GM18519 (cell line): ENCODE results near the gene CDC42EP2.
A peak's percentile ranks its signal among the peaks of the same experiment; 100 is the strongest.
"Not testable (repeated sequence)": the region's sequence is repeated elsewhere in the genome, so short reads cannot be mapped to it uniquely, and the experiment has no call there.

Source experiments
- ATAC-seq: cut with Tn5 transposase; IDR thresholded peaks from one replicate; pipeline ENCODE4 v1.9.1; 2021; ENCODE audit warnings: mild to moderate bottlenecking, moderate library complexity; ENCODE audit not compliant: unreplicated experiment, low FRiP score

CDC42EP2 gene

DNA sequence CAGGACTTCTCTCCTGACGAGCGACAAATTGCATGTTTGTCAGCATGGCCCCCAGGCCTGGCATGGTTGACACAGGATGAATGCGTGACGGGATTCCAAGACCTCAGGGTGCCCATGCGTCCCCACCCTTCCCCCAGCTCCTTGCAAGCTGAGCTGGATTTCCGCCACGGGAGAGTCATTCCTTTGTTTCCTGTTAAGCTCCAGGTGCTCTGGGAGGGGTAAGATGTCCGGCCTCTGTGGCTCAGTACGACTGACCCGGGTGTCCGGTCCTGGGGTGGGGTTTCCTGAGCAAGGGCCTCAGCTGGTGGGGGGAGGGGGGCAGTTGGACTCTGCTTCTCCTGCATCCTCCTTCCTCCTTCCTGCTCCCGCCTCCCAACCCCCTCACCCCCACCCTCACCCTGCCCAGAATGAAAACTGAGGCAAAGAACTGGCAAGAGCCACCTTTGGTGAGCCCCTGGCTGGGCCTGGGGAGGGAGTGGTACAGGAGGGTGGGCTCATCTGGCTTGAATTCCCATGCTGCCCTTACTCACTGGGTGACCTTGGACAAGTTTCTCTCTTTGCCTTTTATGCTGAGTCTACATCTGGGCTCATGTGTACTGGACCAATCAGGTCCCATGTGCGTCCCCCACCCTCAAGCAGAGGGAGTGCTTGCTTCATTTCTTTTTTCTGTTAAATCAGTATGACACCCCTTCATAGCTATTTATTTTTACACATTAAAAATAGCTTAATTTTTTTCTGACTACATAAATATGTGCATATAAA is 2.5 kb downstream of the CDC42EP2 start:
- ATAC-seq, result no peak

DNA sequence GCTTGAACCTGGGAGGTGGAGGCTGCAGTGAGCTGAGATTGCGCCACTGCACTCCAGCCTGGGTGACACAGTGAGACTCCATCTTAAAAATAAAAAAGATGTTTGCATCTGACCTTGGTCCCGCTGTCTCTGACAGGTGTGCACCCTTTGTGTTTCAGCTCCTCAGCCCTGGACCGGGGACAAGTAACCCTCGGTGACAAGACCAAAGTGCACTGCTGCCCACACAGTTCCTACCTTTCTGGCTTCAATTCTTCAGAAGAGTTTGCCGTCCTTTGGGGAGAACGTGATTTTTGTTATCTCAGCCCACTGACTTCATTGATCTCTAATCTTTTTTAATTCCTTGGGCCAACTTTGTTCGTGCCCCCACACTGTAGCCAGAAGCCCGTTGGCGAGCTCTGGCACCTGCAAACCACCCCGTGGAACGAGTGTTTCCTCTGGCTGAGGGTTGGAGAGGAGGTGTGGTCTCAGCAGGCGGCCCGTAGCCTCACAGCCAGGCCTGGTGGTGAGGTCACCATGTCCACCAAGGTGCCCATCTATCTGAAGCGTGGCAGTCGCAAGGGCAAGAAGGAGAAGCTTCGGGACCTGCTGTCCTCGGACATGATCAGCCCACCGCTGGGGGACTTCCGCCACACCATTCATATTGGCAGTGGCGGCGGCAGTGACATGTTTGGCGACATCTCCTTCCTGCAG is 5.9 kb downstream of the CDC42EP2 start:
- ATAC-seq, result no peak

DNA sequence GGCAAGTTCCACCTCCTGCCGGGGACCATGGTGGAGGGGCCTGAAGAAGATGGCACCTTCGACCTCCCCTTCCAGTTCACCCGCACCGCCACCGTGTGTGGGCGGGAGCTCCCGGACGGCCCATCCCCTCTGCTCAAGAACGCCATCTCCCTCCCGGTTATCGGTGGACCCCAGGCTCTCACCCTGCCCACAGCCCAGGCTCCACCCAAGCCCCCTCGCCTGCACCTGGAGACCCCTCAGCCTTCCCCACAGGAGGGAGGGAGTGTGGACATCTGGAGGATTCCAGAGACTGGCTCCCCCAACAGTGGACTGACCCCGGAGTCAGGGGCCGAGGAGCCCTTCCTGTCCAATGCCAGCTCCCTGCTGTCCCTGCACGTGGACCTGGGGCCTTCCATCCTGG is 6.4 kb downstream of the CDC42EP2 start:
- ATAC-seq, result no peak

DNA sequence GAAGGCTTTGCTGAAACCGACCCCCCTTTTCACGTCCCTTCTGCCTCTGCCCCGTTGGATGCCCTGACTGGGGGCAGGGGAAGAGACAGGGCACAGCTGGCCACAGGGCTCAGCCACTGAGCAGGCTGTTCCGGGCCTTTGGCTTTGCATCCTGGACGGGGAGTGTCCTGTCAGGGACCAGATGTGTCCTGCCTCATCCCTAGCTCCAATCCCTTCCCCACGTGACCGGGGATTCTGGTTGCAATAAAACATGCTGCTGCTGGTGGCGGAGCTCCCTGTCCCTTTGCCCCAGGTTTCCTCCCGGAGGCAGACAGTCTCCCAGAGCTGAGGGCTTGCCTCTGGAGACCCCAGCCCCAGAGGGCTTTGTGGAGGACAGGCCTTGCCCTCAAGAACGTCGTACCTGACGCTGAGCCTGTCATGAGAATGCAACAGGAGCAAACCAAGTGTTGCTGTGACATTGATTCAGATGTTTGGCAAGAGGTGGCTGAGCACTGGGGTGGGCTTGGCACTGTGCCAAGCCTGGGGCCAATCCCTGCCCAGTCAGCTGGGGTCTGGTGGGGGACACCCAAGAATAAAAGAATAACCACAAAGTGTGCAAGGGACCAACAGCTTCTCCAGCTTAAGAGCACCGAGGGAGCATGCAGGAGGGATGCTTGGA is 7.3 kb downstream of the CDC42EP2 start:
- ATAC-seq, result no peak

DNA sequence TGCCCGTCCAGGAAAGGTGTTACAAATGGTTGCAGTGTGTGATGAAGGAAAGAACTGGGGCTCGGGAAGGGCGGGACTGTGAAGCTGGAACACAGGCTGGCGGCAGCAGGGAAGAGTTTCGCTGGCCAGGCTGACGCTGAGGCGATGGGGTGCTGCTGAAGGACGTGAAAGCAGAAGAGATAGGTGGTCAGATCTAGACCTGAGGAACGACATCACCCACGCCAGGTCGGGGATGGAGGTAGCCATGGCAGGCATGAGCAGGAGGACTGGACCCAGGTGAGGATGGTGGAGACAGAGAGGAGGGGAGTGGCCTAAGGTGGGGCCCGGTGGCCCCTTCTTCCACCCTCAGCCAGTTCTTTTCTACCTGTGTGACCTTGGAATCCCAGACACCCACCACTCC is 9.1 kb downstream of the CDC42EP2 start:
- no peak for ATAC-seq

DNA sequence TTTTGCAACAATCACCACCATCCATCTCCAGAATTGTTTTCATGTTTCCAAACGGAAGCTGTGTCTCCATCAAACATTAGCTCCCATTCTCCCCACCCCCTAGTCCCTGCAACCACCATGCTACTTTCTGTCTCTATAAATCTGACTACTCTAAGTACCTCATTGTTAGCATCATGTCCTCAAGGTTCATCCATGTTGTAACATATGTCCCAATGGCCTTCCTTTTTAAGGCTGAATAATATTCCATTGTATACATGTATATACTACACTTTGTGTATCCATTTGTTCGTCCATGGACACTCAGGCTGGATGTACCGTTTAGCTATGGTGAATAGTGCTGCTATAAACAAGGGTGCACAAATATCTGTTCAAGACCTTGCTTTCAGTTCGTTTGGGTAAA is 10.8 kb downstream of the CDC42EP2 start:
- no peak for ATAC-seq

DNA sequence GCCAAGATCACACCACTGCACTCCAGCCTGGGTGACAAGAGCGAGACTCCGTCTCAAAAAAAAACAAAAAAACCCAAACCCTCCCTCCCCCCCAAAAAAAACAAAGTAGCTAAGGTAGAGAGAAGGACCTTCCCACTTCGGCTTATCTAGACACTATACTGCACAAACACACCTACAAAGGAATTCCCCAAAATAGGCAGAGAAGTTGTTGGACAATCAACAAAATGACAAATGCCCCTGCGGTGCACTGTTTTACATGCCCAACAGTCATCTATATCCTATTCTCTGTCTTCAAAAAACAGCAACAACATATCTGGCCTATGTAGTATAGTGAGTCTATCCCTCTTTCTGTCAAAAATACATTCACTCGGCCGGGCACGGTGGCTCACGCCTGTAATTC is 12.4 kb downstream of the CDC42EP2 start:
- no peak for ATAC-seq

DNA sequence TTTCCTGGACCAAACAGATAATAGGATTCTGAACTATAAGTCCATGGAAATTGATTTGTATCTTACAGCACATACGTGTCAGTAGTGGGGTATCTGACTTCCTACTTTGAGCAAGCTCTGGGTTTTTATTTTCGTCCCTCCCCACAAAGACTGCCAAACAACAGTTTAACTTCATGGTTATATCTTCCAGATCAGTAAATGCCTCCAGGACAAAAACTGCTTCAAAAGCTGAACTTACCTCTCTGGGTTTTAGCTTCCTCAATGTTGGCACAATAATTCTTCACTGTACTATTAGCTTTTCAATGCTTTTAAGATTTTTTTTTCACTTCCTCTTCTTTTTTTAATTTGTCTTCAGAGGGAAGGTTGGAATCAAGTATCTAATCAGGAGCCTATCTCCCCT is 14.8 kb downstream of the CDC42EP2 start:
- no peak for ATAC-seq

DNA sequence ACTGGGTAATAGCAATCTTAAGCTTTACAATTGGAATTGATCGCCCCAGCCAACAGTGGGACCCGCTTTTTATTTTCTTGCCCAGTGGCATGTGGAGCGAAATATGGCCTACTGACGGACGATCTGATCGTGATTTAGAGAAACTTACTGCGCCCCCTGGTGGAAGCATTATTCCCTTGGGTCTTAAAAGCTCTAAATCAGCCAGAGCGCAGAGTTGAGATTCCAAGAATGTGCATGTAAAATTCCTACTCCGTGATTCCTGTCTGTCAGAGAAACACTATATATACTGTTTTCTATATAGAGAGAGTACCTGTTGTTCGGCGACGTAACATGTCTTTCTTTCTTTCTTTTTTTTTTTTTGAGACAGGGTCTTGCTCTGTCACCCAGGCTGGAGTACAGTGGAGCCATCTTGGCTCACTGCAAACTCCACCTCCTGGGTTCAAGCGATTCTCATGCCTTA is 15.3 kb downstream of the CDC42EP2 start:
- ATAC-seq, result no peak

DNA sequence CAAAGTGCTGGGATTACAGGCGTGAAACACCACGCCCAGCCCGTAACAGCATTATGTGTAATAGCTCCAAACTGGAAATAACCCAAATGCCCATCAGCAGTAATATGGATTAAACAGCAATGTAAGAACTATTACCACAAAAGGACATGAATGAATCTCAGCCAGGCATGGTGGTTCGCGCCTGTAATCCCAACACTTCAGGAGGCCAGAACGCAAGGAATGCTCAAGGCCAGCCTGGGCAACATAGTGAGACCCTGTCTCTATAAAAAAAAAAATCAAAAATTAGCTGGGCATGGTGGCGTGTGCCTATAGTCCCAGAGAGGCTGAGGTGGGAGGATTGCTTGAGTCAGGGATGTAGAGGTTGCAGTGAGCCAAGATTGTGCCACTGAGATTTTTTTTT is 15.9 kb downstream of the CDC42EP2 start:
- ATAC-seq, result no peak

DNA sequence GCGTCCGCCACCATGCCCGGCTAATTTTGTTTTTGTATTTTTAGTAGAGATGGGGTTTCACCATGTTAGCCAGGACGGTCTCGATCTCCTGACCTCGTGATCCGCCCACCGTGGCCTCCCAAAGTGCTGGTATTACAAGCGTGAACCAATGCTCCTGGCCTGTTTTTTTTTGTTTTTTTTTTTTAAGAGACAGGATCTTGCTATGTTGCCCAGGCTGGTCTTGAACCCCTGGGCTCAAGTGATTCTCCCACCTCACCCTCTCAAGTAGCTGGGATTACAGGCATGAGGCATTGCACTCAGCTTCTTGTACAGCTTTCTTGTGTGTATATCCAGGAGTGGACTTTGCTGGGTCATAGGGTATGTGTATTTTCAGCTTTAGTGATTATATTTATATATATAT is 17.9 kb downstream of the CDC42EP2 start:
- ATAC-seq, result not testable (repeated sequence)

DNA sequence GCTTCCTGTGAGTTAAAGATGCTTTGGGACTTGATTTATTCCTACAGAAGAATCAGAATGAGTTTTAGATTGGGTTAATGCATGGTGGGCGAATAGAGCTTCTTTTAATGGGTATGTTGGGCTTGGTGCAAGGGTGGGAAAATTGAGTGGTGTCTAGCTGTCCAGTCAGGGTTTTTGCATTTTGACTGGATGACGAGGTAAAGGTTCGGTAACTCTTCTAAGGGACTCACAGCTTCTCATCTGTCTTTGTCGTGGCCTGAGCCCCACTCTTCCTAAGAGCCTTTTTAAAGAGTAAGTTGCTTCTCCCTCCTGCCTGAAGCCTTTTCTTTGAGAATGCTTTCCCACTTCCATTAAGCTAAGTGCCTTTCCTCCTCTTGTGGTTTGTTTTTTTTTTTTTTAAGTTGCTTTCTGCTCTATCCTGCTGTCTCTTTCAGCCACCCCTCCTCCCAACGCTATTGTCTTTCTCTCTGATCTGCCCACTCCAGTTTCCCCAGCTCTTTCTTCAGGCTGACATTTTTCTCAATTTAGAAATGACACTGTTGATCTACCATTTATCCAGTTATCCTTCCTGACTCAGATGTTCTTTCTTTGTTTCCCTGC is 20.1 kb downstream of the CDC42EP2 start:
- ATAC-seq, result no peak

DNA sequence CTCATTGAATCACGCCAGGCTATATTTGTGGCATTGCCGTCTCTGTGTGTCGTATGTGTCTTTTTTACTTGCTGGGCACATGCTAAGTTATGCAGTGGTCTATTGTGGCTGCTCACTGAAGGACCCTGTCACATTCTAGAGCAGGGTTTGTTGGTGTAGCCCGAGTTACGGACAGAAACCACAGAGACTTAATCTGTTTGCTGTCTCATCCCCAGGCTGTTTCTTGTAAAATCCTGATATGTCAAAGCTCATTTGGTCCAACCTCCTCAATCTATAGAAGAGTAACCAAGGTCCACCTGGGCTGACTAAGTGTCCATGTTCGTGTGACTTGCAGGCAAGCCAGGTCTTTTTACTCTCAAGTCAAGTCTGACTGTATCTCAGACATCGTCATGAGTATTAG is 24.0 kb downstream of the CDC42EP2 start:
- ATAC-seq, result no peak

DNA sequence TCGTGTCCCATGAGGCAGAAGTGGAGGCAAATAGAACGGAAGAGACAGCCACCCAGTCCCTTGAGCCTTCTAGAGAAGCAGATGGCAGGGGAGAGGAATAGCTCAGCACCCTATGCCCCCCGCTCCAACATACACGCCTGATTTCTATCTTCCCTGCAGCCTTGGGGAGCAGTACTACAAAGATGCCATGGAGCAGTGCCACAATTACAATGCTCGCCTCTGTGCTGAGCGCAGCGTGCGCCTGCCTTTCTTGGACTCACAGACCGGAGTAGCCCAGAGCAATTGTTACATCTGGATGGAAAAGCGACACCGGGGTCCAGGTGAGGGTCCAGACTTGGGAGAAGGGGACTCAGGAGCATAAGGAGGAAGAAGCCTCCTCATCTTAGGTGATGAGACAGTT is 25.6 kb downstream of the CDC42EP2 start:
- ATAC-seq, result no peak

DNA sequence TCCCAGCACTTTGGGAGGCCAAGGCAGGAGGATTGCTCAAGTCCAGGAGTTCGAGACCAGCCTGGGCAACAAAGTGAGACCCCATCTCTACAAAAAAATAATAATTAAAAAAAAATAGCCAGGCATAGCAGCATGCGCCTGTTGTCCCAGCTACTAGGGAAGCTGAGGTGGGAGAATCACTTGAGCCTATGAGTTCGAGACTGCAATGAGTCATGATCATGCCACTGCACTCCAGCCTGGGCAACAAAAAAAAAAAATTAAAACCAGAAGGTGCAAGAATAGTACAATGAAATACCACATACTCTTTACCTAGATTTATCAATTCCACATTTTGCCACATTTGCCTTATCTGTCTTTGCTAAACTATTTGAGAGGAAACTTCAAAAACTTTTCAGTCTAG is 27.2 kb downstream of the CDC42EP2 start:
- ATAC-seq, result no peak

DNA sequence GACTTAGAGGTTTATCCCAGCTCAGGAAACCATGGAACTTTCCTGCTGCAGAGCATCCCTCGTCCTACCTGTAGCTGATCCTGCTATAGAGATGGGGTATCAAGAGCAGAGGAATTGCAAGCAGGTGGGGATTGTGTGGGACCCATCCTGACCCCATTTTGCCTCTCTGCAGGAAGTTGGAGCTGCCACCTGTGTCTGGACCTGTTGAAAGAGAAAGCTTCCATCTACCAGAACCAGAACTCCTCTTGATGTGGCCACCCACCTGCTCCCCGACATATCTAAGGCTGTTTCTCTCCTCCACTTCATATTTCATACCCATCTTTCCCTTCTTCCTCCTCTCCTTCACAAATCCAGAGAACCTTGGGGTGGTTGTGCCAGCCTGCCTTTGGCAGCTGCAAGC is 36.8 kb downstream of the CDC42EP2 start:
- ATAC-seq, result no peak

DNA sequence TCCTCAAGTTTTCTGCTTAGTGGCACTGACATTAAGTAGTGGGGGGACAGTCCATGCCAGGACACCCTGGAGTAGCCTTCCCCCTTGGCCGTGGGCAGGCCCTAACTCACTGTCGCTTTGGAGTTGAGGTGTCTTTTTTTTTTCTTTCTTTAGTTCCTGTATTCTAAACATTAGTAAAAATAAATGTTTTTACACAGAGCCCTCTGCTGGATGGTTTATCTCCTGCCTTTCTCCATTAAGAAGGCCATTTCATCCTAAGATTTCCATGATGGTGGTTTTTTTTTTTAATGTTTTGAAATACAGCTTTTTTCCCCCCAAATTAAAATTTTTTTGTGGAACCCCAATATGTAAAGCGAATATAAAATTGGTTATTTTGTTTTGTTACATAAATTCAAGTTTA is 38.1 kb downstream of the CDC42EP2 start:
- ATAC-seq, result no peak

DNA sequence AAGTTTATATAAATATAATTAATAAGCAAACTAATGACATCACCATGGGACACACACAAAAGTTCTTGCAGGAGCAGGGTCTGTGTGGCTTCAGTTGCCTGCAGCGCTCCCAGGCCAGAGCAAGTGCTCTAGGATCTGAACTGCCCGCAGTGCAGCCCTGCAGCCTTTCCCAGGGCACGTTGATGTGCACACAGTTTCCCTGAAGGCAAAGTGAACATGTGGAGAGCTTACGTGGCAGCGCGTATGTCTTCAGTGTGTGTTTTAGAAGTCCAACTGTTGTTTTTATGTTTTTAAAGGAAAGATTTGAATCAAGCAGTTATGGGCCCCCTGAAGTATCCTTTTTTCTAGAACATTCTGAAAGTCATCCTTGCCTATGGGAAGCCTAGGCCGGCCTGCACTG is 38.7 kb downstream of the CDC42EP2 start:
- ATAC-seq, result no peak

DNA sequence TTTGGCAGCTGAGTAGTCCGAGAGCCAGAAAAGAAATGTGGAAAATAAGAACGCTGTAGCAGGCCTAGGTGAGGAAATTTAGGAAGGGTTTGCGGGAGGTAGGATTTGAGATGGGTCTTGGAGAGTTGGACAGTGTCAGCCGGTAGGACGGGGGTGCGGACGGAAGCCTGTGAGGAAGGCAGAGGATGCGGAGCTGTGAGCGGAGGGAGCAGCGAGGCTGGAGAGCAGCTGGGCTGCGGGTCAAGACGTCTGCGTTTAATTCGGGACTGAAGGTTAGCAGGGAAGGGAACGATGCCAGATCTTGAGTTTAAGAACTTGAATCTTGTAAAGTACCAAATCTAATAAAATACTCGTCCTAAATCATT is 39.2 kb downstream of the CDC42EP2 start:
- no peak for ATAC-seq

DNA sequence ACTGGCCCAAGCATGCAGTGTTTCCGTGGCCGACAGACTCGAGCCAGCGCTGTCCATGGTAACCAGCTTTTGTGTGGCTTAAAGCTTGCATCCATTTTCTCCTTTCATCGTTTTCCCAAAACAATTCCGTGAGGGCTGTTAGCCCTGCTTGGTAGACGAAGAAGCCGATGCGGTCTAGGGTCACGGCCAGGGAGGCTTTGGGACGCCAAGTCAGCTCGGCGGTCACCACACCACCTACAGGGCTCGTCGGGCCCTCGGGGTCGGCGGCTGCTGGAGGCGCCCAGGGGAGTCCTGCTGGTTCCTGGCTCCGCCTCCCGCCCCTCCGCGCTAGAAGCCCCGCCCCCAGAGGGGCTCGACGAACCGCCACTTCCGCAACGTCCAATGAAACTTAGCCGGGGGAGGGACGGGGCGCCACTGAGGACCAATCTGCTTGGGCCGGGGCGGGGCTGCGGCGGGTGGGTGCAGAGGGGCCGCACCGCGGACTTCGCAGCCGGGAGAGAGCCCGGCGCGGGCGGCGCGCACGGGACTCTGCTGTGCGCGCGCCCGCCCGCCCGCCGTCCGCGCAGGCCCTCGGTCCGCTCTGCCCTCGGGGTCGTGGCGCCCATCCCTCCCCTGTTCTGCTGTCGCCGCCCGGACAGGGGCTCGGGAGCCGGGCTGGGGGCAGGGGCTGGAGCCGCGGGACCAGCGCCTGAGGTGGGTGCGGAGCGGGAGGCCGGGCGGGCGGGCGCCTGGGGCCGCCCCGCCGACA is 39.8 kb downstream of the CDC42EP2 start, which contains the start of gene TIGD3:
TIGD3 (plus strand) TSS at position 487 of the 748 bp plus-strand sequence. CDS start 1,058 bp downstream, outside the sequence.
- peak; percentile 48 for ATAC-seq
